Inflammatory macrophage treated with lipopolysaccharide for 4 hours (primary cell): Measurements from ENCODE around the gene NDUFS8.

Experiments used
- DNase-seq: peaks from one replicate; pipeline ENCODE4 v3.0.0-alpha.2; 2020

NDUFS8 gene

DNA sequence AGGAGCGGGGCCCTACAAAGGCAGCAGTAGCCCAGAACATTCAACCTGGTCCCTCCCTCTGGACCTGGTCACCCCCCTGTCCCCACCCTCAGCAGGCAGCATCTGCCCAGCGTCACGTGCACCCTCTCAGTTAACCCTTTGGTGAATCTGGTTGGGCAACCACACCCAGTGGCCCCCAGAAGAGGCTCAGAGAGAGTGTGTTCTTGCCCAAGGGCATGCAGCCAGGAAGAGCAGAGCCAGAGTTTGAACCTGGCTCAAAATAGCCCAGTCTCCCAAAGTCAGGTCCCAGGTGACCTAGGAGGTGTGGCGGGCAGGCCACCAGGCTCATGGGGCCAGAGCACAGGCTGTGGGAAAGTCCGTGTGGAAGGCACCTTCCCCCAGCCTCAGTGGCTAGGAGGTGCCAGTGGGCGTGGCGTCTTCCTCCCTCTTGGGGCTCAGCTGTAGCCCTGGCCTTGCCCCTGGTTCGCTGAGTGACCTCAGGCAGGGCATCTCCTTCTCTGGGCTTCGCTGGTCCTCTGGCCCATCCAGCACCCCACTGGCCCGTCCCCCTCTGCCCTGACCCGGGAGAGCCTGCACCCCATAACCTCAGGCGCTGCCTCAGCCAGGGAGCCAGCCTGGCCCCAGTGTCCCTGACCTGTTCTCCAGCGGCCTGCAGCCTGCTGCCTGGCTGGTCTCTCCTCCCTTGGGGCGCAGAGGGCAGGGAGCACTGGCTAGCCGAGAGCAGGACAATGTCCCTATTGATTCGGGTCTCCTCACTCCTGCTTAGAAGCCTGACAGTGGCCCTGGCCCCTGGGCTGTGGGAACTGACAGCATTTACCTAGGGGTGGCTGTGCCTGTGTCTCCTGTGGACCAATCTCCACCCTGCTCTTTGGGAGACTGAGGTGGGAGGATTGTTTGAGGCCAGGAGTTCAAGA lies 13.3 kb upstream of the NDUFS8 start:
- no peak for DNase-seq

DNA sequence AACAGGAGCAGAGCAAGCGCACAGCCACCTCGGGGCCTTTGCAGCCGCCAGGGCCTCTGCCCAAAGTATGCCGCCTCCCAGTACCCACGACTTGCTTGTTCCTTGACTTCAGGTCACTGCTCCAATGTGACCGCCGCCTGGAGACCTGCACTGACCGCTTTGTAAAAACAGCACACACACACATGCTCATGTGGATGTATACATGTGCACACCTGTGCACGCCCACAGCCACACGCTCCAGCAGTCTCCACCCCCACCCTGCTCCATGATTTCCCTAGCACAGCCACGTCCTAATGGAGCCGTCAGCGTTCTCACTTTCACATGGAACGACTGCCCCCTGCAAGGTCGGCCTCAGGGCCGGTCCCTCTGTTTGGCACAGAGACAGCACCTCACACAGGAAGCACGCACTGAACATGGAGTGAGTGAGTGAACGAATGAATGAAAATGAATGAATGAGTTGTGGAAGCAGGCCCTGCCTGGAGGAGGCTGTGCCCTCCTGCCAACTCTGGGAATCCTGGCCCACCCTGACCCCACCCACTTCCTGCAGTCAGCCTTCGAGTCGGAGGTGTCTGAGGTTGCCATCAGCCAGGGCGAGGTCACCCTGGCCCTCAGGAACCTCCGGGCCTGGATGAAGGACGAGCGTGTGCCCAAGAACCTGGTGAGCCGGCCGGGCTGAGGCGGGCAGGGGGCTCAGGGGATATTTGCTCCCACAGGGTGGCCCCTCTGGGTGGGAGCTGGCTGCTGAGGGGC lies 12.3 kb upstream of the NDUFS8 start:
- no peak for DNase-seq

DNA sequence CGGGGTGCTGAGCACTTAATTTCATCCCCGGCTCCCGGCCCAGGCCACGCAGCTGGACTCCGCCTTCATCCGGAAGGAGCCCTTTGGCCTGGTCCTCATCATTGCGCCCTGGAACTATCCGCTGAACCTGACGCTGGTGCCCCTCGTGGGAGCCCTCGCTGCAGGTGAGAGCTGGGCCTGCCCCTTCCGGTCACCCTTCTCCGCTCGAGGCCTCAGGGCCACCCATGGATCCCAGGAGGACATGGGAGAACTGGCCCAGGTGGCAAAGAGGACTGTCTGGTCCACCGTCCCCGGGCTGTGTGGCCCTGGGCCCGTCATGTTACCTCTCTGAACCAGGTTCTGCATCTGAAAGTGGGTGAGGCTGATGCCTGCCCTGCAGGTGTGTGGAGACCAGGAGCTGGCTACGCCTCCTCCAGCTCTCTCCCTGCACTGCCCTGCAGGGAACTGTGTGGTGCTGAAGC lies 11.7 kb upstream of the NDUFS8 start:
- DNase-seq: no peak

DNA sequence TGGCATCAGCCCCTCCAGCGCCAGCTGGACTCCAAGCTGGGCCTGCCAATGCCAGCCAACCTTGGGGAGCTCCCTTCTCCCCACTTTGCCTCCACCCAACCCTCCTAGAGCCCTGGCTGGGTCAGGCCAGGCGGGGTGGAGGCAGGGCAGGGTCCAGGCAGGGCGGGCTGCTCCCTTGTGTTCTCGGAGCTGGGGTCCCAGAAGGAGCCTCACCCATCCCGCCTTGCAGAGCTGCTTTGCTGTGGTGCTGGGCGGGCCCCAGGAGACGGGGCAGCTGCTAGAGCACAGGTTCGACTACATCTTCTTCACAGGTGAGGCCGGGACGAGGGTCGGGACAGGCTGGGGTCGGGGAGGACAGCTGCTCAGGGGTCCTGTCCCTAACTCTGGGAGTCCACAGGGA lies 11.0 kb upstream of the NDUFS8 start:
- no peak for DNase-seq

DNA sequence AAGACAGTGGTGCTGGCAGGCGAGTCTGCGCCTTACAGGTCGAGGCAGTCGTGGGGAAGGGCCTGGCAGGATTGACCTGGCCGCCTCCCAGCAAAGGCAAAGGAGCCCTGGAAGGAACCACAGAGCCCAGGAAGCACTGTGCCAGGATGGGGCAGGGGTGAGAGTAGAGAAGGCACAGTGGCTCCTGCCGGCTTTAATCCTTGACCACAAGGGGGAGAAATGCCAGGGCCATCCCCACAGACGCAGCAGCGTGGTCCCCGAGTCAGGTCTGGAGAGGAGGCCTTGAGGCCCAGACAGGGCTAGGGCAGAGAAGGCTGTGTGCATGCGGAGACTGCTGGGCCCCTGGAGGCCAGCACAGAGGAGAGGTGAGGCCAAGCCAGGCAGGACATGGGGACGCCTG lies 9.9 kb upstream of the NDUFS8 start:
- no peak for DNase-seq

DNA sequence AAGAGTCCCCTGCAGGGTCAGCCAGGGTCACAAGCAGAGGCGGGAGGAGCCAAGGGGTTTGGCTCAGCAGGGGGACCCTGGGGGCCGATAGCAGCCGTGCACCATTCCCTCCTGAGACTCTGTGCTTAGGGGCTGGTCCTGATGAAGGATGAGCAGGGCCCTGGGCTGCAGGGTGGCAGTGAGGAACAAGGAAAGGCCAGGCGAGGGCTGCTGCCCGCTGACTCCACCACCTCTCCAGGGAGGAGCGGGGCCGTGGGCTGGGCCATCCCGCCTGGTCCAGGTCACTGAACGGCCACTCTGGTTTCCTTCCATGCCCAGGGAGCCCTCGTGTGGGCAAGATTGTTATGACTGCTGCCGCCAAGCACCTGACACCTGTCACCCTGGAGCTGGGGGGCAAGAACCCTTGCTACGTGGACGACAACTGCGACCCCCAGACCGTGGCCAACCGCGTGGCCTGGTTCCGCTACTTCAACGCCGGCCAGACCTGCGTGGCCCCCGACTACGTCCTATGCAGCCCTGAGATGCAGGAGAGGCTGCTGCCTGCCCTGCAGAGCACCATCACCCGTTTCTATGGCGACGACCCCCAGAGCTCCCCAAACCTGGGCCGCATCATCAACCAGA lies 9.2 kb upstream of the NDUFS8 start:
- DNase-seq: no peak

DNA sequence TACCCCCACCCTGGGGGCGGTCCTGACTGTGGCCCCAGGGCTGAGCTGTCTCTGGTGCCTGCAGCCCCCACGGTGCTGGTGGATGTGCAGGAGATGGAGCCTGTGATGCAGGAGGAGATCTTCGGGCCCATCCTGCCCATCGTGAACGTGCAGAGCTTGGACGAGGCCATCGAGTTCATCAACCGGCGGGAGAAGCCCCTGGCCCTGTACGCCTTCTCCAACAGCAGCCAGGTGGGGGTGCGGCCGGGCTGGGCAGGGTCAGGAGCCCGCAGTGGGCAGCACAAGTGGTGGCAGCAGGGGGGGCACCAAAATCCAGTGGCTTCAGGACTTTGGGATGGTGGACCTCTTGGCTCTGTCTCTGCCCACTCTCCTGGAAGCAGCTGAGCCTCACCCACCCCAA lies 8.0 kb upstream of the NDUFS8 start:
- DNase-seq: no peak

DNA sequence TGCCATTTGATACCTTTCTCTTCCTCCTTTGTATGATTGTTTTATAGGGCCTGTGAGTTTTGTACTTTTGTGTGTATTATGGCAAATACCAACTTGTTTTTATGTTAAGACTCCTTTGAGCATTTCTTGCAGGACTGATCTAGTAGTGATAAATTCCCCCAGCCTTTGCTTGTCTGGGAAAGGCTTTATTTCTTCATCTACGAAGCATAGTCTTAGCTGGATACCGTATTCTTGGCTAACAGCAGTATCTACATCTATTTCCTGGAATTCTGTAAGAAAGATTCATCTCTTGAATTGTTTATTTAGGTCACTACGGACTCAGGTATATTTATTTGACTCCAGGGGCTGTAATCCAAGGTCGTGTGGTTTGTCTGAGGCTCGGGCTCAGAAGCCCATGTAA lies 6.0 kb upstream of the NDUFS8 start:
- no peak for DNase-seq

DNA sequence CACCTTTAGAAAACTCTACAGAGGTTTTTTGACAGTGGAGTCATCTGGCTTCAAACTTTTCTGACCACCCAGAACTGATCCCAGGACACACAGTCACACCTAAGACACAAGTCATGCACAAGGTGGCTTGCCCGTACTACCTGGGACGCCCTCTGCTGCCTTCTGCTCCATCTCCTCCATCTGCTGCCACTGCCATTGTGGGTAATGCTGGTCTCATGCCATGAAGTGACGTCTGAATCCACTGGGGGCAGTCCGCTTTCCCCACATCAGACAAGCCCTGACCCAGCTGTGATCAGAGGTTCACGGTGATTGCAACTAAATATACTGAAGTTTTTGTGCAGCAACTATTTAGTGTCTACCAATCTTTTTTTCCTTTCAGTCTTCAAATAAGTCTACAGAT lies 5.4 kb upstream of the NDUFS8 start:
- no peak for DNase-seq

DNA sequence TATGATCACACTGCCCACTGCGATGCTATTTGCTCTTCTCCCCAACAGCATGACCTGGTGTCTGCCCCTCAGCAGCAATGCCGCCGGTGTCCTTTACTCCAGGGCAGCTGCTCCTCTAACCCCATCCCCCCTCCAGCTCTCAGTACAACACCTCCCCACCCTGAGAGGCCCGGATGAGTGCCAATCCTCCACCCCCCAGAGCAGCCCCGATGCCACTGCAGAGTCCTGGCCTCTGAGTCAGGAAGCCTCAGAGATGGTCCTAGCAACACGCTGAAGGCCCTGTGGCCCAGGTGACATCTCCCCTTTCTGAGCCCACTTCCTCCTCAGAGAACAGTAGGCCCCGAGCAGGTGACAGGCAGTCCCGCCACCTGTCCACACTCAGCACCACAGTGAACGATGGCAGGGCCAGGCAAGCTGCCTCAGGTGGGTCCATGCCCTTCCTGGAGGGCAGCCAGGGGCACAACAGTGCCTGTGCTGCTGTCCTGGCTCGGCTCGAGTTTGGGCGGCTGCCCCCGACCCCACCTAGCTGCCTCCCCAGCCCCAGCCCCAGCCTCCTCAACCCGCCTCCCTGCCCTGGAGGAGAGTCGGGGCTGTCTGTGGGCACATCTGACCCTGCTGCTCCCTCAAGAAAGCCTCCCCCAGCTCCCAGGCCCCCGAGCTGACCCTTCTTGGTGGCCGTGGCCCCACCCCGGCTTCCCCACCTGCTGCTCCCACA lies 3.9 kb upstream of the NDUFS8 start:
- no peak for DNase-seq

DNA sequence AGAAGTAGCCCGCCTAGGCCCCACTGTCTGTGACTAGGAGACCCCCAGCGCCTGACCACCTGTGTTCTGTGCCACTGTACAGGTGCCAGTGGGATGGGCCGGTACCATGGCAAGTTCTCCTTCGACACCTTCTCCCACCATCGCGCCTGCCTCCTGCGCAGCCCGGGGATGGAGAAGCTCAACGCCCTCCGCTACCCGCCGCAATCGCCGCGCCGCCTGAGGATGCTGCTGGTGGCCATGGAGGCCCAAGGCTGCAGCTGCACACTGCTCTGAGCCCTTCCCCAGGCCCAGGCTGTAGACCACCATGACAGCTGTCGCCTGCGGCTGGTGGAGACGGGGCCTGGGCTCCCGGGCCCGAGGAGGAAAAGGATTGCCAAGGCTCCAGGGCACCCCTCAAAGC lies 2.8 kb upstream of the NDUFS8 start:
- no peak for DNase-seq

DNA sequence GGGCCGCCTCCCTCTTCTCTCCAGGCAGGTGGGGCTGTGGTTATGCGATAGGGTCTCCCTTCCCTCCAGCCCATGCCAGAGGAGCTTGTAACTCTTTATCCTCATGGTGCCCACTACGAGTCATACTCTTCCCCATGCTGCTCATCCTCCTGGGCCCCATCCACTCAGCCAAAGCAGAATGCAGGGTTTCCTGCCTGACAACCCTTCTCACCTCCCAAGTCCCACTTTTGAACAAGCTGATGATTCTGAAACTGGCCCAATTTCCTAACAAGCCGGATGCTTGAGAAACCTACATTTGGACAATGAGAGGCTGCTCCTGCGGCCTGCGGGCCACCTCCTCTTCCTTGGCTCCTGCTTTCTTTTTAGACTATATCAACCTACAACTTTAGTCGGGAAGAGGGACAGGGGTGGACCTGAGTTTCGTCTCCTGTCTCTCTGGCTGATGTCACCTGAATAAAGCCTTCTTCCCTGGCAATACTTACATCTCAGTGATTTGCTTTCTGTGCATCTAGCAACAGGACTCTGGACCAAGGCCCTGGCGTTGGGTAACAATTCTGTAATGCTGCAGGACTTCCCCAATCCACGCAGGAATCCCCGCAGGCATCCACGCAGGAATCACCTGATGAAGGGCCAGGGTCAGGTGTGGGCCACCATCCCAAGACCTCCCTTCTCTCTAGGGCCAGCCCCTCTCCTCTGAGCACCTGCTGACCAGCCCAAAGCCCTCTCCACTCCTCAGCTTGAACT lies 1.5 kb upstream of the NDUFS8 start:
- DNase-seq: no peak

DNA sequence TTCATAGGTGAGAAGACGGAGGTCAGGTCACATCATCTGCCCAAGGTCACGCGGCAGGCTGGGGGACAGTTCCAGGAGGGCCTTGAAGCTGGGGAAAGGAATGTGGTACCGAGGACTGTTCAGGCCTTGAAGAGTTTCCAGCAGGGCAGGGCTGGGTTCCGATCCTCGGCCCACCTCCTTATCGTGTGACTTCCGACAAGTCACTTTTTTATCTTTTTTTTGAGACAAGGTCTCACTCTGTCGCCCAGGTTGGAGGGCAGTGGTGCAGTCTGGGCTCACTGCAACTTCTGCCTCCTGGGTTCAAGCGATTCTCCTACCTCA lies 623 bp downstream of the NDUFS8 start:
- DNase-seq: no peak

DNA sequence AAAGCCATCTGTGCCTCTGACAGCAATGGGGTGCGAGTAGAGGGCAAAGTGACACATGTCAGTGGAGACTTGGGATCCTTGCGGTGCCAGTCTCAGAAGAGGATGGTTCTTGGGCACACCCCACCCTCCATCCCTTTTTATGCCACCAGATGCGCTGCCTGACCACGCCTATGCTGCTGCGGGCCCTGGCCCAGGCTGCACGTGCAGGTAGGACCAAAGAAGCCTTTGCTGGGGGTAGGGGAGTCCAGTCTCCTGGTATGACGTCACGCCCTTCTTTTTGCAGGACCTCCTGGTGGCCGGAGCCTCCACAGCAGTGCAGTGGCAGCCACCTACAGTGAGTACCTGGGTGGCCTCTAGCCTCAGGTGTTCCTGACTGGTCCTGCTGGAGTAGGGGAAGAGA lies 1.5 kb downstream of the NDUFS8 start:
- no peak for DNase-seq

DNA sequence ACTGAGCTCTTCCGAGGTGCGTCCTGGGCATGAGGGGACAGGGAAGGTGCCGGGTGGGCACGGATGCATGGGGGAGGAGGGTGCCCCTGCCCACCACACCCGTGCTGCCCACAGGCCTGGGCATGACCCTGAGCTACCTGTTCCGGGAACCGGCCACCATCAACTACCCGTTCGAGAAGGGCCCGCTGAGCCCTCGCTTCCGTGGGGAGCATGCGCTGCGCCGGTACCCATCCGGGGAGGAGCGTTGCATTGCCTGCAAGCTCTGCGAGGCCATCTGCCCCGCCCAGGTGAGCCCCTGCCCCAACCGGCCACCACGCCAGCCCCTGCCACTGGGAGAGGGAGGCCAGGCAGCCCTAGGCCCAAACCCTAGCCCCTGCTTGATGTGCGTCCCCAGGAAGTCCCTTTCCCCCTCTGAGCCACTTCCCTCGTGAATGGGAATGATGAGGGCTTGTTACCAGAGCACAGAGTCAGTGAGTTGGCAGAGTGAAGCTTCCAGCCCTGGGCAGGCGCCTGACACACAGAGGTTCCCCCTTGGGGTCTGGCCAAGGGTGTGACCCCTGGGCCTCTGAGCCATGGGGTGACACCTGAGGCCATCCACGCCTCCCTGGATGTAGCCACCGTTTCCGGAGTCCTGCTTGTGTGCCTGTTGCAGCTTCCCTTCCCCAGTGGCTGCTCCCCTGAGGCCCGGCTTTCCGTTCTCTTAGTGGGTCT lies 2.7 kb downstream of the NDUFS8 start:
- DNase-seq: no peak

DNA sequence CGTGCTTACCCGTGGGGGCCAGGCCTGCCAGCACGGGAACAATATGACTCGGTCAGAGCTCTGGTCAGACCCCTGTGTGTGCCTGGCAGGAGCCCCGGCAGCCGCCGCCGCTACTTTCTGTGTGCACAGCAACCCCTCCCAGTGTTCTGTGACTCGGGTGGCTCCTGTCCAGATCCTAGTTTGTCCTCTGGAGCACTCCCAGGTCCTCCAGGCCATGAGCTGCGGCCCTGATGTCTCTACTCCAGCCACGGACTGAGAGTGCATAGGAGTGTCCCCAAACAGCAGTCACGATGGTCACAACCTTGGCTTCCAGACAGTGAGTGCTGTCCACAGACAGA lies 3.2 kb downstream of the NDUFS8 start:
- no peak for DNase-seq

DNA sequence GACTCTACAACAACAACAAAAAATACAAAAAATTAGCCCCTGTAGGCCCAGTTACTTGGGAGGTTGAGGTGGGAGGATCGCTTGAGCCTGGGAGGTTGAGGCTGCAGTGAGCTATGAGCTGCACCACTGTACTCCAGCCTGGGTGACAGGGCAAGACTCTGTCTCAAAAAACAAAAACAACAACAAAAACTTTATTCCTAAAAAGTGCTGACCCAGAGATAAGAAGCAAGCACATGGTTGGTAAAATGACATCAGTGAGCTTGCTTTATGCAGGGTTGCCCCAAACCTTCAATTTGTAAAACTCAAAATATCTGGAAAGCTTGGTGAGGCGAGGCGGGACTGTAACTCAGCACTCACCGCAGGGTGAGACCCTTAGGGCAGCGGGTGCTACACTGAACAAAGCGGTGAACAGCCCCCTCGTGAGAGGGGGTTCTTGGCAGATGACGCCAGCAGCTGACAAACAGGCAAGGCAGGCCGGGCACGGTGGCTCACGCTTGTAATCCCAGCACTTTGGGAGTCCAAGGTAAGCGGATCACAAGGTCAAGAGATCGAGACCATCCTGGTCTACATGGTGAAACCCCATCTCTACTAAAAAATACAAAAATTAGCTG lies 4.9 kb downstream of the NDUFS8 start:
- no peak for DNase-seq

DNA sequence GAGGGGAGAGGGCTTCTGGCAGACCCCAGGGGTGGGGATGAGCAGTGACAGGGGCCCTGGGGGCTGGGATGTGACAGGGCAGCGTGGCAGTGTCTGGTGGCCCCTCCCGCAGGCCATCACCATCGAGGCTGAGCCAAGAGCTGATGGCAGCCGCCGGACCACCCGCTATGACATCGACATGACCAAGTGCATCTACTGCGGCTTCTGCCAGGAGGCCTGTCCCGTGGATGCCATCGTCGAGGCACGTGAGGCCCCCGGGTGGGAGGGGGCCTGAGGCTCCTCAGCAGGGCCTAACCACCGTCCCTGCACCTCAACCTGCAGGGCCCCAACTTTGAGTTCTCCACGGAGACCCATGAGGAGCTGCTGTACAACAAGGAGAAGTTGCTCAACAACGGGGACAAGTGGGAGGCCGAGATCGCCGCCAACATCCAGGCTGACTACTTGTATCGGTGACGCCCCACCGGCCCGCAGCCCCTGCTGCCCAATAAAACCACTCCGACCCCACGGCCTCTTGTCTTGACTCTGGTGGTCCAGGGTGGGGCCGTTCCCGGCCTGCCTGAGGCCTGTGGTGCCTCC lies 5.7 kb downstream of the NDUFS8 start:
- peak; percentile 81 for DNase-seq

DNA sequence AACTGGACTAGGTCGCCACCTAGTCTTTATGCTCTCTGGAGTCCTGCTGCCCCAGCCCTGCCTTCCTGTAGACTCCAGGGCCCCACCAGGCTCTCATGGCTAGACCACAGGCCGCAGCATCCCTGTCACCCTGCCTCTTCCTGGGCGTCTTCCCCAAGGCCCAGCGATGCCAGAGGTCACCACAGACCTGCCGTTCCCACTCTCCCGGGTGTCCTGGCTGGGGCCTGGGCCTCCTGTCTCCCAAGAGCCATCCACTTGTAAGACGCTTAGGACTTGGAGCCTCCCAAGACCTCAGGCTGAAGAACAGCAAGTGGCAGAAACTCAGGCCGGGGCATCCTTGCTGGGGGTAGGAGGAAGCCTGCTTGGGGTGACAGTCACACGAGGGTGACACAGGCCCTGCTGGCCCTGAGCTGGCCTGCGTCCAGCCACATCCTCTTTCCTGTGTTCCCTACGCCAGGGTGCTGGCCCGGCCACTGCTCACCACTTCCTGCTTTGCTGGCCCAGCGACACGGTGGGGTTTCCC lies 6.3 kb downstream of the NDUFS8 start:
- DNase-seq: peak; percentile 96

DNA sequence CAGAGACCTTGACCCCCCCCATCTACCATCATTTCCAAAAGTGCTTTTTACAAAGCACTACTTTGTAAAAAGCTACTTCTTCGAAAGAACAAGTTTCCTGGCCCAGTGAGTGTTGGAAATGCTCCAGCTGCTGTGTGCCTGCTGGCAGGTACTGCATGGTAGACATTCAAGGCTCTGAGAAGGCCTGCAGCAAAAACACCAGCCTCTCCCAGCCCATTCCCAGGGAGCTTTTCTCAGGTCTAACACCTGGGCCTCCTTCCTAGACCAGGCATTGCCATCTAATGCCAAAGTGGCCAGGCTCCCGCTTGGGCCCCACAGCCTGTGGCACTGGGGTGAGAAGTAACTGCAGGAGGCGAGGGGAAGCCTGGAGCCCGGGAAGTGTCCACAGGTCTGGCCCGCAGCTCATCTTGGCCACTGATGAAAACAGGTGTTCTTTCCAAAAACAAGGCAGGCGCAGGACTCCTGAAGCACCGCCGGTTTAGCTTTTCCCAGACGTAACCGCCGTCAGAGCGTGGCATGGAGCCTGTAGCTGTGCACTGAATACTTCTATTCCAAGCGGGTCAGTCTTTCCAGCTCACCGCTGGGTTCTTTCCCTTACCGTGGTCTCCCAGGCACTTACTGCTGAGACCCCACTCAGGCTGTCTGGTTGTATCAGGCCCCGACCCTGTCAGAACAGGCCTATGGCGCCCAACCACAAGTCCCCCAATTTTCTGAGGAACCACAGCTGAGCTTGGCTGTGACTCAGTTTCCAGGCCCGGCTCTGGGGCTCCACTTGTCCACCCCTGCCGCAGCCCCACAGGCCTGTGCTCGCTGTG lies 7.1 kb downstream of the NDUFS8 start:
- DNase-seq: no peak
